ENCODE data around the gene GYG1. TPM values are rescaled to one million over a fixed set of nuclear protein-coding genes. Genes with fewer than 3 reads are reported as not detected.

GYG1 gene
- total and polyA plus RNA-seq, 2 donors from 2014 or later: 31.3 to 37.9 TPM

- no peak for TF ChIP-seq CTCF (IDR thresholded peaks at IDR 0.05; ENCODE audit: borderline replicate concordance, extremely low read depth, insufficient read depth)
- peaks cover 0 to 3% (median 0%) of the 10 kb centered on the region in 3 donors for H3K36me3 ChIP-seq (ENCODE audit: control insufficient read depth in 2 of 3, insufficient read depth in 3 of 3, low read length in 3 of 3)
- FAIRE-seq: no peak
Measured at GRCh38 chr3:149058602-149059001, 67.3 kb downstream of the GYG1 start.

DNA sequence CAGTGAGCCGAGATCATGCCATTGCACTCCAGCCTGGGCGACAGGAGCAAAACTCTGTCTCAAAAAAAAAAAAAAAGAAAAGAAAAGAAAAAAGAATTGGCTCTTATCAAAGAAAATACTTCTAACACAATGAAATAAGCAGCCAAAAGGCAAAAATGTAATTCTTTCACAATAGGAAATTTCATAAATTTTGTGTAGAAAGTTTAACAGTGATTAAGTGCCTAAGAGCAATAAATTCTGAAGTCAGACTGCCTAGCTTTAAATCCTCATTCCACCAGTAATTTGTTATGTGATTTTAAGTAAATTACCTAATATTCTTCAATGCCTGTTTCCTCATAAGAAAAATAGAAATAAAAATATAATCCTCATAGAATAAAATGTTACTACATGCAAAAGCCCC, 70.4 kb downstream of the GYG1 start:
- Histone ChIP-seq H3K9ac (ENCODE audit: low read length in 3 of 3) (no peak overlapping the region), H3K27ac (ENCODE audit: low read depth in 2 of 2, low read length in 2 of 2) (no peak overlapping the region), H3K36me3 (ENCODE audit: control insufficient read depth in 2 of 3, insufficient read depth in 3 of 3, low read length in 3 of 3) (peaks cover 0 to 3% (median 0%) of the 10 kb centered on the region in 3 donors), H3K4me3 (ENCODE audit: low read length in 3 of 3) (no peak overlapping the region), H3K27me3 (ENCODE audit: control insufficient read depth, insufficient read depth, low read length) (no peaks in the 10 kb centered on the region), H3K9me3 (ENCODE audit: control insufficient read depth in 2 of 3, insufficient read depth in 1 of 3, low read length in 3 of 3) (no peaks in the 10 kb centered on the region), H3K4me1 (ENCODE audit: control insufficient read depth in 2 of 3, insufficient read depth in 2 of 3, low read depth in 1 of 3, low read length in 3 of 3) (no peaks in the 10 kb centered on the region)
- FAIRE-seq (no peak), DNase-seq (no peak)
- no peak for TF ChIP-seq CTCF (IDR thresholded peaks at IDR 0.05; ENCODE audit: borderline replicate concordance, extremely low read depth, insufficient read depth)
- intact Hi-C loops (cut with DNase I): no loop called here

More at GRCh38 chr3:149058602-149059001, 67.3 kb downstream of the GYG1 start:
- no peaks in the 10 kb centered on the region for H3K9me3 ChIP-seq (ENCODE audit: control insufficient read depth in 2 of 3, insufficient read depth in 1 of 3, low read length in 3 of 3)
- no peak overlapping the region for H3K9ac ChIP-seq (ENCODE audit: low read length in 3 of 3)
- H3K4me3 ChIP-seq (ENCODE audit: low read length in 3 of 3): no peak overlapping the region
- no peak for DNase-seq
- intact Hi-C loops (cut with DNase I): no loop called here
- H3K27me3 ChIP-seq (ENCODE audit: control insufficient read depth, insufficient read depth, low read length): no peaks in the 10 kb centered on the region
- no peaks in the 10 kb centered on the region for H3K4me1 ChIP-seq (ENCODE audit: control insufficient read depth in 2 of 3, insufficient read depth in 2 of 3, low read depth in 1 of 3, low read length in 3 of 3)
- H3K27ac ChIP-seq (ENCODE audit: low read depth in 2 of 2, low read length in 2 of 2): no peak overlapping the region

GRCh38 chr3:149067883-149068282, 76.5 kb downstream of the GYG1 start:
- no peaks in the 10 kb centered on the region for H3K27me3 ChIP-seq (ENCODE audit: control insufficient read depth, insufficient read depth, low read length)
- no peaks in the 10 kb centered on the region for H3K9me3 ChIP-seq (ENCODE audit: control insufficient read depth in 2 of 3, insufficient read depth in 1 of 3, low read length in 3 of 3)
- no peak overlapping the region for H3K4me3 ChIP-seq (ENCODE audit: low read length in 3 of 3)
- FAIRE-seq (no peak), DNase-seq (no peak)
- TF ChIP-seq CTCF (IDR thresholded peaks at IDR 0.05; ENCODE audit: borderline replicate concordance, extremely low read depth, insufficient read depth): no peak
- intact Hi-C loops (cut with DNase I): no loop called here
- H3K27ac ChIP-seq (ENCODE audit: low read depth in 2 of 2, low read length in 2 of 2): no peak overlapping the region
- peaks cover 2 to 16% (median 2%) of the 10 kb centered on the region in 3 donors for H3K36me3 ChIP-seq (ENCODE audit: control insufficient read depth in 2 of 3, insufficient read depth in 3 of 3, low read length in 3 of 3)
- H3K4me1 ChIP-seq (ENCODE audit: control insufficient read depth in 2 of 3, insufficient read depth in 2 of 3, low read depth in 1 of 3, low read length in 3 of 3): no peaks in the 10 kb centered on the region
- H3K9ac ChIP-seq (ENCODE audit: low read length in 3 of 3): no peak overlapping the region

Other genes starting within 250 kb of the GYG1 start
- gene CPB1, start 163.7 kb upstream of the GYG1 start, total RNA-seq: 0.41 TPM
- gene CPB1, start 163.7 kb upstream of the GYG1 start, polyA plus RNA-seq (ENCODE audit: insufficient read depth, low read depth, low replicate concordance): not detected
- gene CPA3, start 126.2 kb upstream of the GYG1 start, total RNA-seq: 47.9 TPM
- not detected for gene CPA3, start 126.2 kb upstream of the GYG1 start, polyA plus RNA-seq (ENCODE audit: insufficient read depth, low read depth, low replicate concordance)
- 30.2 TPM for gene HLTF, start 95.0 kb downstream of the GYG1 start, total RNA-seq
- 10.3 TPM for gene HLTF, start 95.0 kb downstream of the GYG1 start, polyA plus RNA-seq (ENCODE audit: insufficient read depth, low read depth, low replicate concordance)
- 29.4 TPM for gene HPS3, start 138.1 kb downstream of the GYG1 start, total RNA-seq
- gene HPS3, start 138.1 kb downstream of the GYG1 start, polyA plus RNA-seq (ENCODE audit: insufficient read depth, low read depth, low replicate concordance): 16.9 TPM
- gene CP, start 230.3 kb downstream of the GYG1 start, total RNA-seq: 72.1 TPM
- gene CP, start 230.3 kb downstream of the GYG1 start, polyA plus RNA-seq (ENCODE audit: insufficient read depth, low read depth, low replicate concordance): 5.3 TPM